Progenitor cell of endocrine pancreas (in vitro differentiated cells): Measurements from ENCODE around the gene KAT2A. TPM values are rescaled to one million over a fixed set of nuclear protein-coding genes. Genes with fewer than 3 reads are reported as not detected.

Experiments
- DNase-seq: peaks from one replicate; pipeline ENCODE4 v3.0.0; 2021; ENCODE audit warnings: low spot score; ENCODE audit not compliant: unreplicated experiment
- H3K27ac Mint-ChIP-seq: 2 replicates; pipeline ENCODE4 v1.8.0; 2021; ENCODE audit warnings: mild to moderate bottlenecking, moderate library complexity, mixed read lengths
- H3K27me3 Mint-ChIP-seq: 2 replicates; pipeline ENCODE4 v1.8.0; 2021; ENCODE audit warnings: mixed read lengths
- H3K36me3 Mint-ChIP-seq: 2 replicates; pipeline ENCODE4 v1.8.0; 2022; ENCODE audit warnings: mixed read lengths; ENCODE audit not compliant: insufficient read depth
- H3K4me1 Mint-ChIP-seq: 2 replicates; pipeline ENCODE4 v1.8.0; 2021; ENCODE audit warnings: low read depth, mixed read lengths
- H3K4me3 Mint-ChIP-seq: 2 replicates; pipeline ENCODE4 v1.8.0; 2021; ENCODE audit warnings: low read depth, mild to moderate bottlenecking, moderate library complexity, mixed read lengths
- H3K9me3 Mint-ChIP-seq: 2 replicates; pipeline ENCODE4 v1.8.0; 2021; ENCODE audit warnings: low read depth, mixed read lengths
- total RNA-seq: library from RNA; stranded (reverse); gene quantifications from 2 replicates; pipeline ENCODE4 v1.2.1, GENCODE V29; 2021
- TF ChIP-seq, protein P1 (sequence below): fragments of 200-600 bp; sonication (generic); IDR thresholded peaks from one replicate; pipeline ENCODE4 v1.5.0; 2021; ENCODE audit warnings: antibody characterized with exemption, mild to moderate bottlenecking; ENCODE audit not compliant: unreplicated experiment

KAT2A gene
- total RNA-seq, 1 donor from 2014 or later: 40.1 TPM

GRCh38 chr17:42120161-42120769 is 902 bp downstream of the KAT2A start:
- TF ChIP-seq, protein P1, sequence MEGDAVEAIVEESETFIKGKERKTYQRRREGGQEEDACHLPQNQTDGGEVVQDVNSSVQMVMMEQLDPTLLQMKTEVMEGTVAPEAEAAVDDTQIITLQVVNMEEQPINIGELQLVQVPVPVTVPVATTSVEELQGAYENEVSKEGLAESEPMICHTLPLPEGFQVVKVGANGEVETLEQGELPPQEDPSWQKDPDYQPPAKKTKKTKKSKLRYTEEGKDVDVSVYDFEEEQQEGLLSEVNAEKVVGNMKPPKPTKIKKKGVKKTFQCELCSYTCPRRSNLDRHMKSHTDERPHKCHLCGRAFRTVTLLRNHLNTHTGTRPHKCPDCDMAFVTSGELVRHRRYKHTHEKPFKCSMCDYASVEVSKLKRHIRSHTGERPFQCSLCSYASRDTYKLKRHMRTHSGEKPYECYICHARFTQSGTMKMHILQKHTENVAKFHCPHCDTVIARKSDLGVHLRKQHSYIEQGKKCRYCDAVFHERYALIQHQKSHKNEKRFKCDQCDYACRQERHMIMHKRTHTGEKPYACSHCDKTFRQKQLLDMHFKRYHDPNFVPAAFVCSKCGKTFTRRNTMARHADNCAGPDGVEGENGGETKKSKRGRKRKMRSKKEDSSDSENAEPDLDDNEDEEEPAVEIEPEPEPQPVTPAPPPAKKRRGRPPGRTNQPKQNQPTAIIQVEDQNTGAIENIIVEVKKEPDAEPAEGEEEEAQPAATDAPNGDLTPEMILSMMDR: no peak
- Mint-ChIP-seq H3K27ac (peak overlapping the region; percentile 62), H3K27me3 (no peaks in the 10 kb centered on the region), H3K4me3 (peak overlapping the region; percentile 68), H3K9me3 (no peaks in the 10 kb centered on the region), H3K4me1 (peaks cover 10% of the 10 kb centered on the region), H3K36me3 (peaks cover 6% of the 10 kb centered on the region)
- no peak for DNase-seq

DNA sequence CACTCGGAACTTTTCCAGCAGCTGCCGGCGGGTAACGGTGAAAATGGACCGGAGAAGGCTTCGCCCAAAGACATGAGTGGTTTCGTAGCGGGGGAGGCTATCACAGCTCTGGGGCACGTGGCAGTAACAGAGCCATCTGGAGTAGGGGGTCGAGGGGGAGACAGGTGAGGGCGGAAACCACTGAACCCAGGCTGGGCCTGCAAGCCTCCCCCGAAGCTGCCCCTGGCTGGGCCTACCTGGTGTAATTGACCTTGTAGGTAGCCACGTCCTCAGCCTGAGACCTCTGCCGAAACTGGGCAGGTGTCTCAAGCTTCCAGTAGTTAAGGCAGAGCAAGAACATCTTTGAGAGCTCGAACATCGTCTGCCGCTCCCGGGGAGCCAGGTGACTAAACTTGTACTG is 1.9 kb downstream of the KAT2A start:
- H3K27ac Mint-ChIP-seq: no peak overlapping the region
- TF ChIP-seq, protein P1: no peak
- peaks cover 3% of the 10 kb centered on the region for H3K36me3 Mint-ChIP-seq
- H3K4me3 Mint-ChIP-seq: peak overlapping the region; percentile 14
- H3K4me1 Mint-ChIP-seq: peaks cover 10% of the 10 kb centered on the region
- DNase-seq: no peak
- no peaks in the 10 kb centered on the region for H3K27me3 Mint-ChIP-seq
- H3K9me3 Mint-ChIP-seq: no peaks in the 10 kb centered on the region

- H3K4me1 Mint-ChIP-seq: peaks cover 10% of the 10 kb centered on the region
- no peak overlapping the region for H3K27ac Mint-ChIP-seq
- H3K36me3 Mint-ChIP-seq: peaks cover 4% of the 10 kb centered on the region
- H3K27me3 Mint-ChIP-seq: no peaks in the 10 kb centered on the region
- H3K9me3 Mint-ChIP-seq: no peaks in the 10 kb centered on the region
- TF ChIP-seq, protein P1: peak; percentile 30
- peak overlapping the region; percentile 40 for H3K4me3 Mint-ChIP-seq
- DNase-seq: no peak
Observed at GRCh38 chr17:42118545-42118944, 2.6 kb downstream of the KAT2A start.

- H3K9me3 Mint-ChIP-seq: no peaks in the 10 kb centered on the region
- TF ChIP-seq, protein P1: no peak
- H3K27me3 Mint-ChIP-seq: no peaks in the 10 kb centered on the region
- H3K36me3 Mint-ChIP-seq: peaks cover 4% of the 10 kb centered on the region
- no peak overlapping the region for H3K4me3 Mint-ChIP-seq
- peaks cover 10% of the 10 kb centered on the region for H3K4me1 Mint-ChIP-seq
- no peak overlapping the region for H3K27ac Mint-ChIP-seq
- DNase-seq: no peak
Observed at GRCh38 chr17:42118126-42118510, 3.0 kb downstream of the KAT2A start.

GRCh38 chr17:42117397-42118125 is 3.6 kb downstream of the KAT2A start:
- Mint-ChIP-seq H3K9me3 (no peaks in the 10 kb centered on the region), H3K36me3 (peaks cover 4% of the 10 kb centered on the region), H3K27ac (no peak overlapping the region), H3K27me3 (no peaks in the 10 kb centered on the region), H3K4me3 (no peak overlapping the region), H3K4me1 (peaks cover 10% of the 10 kb centered on the region)
- TF ChIP-seq, protein P1: no peak
- DNase-seq: no peak
